ENCODE measurements around the gene KCNG3. TPM values are rescaled to one million over a fixed set of nuclear protein-coding genes. Genes with fewer than 3 reads are reported as not detected.

The KCNG3 gene
- total RNA-seq, 2 donors from 2014 or later = 0.84 to 1.5 TPM

GRCh38 chr2:42425697-42426096 is 68.1 kb downstream of the KCNG3 start:
- no peak overlapping the region for H3K4me3 ChIP-seq (ENCODE audit: low read length)
- H3K9me3 Mint-ChIP-seq = no peaks in the 10 kb centered on the region
- H3K9ac ChIP-seq (ENCODE audit: extremely low read depth, low read length, poor library complexity, severe bottlenecking) = no peak overlapping the region
- DNase-seq = no peak
- no peaks in the 10 kb centered on the region for H3K4me1 ChIP-seq (ENCODE audit: control insufficient read depth, insufficient read depth, low read length)
- H3K36me3 Mint-ChIP-seq (ENCODE audit: low read depth) = no peaks in the 10 kb centered on the region
- H3K27ac Mint-ChIP-seq = no peak overlapping the region
- H3K27ac ChIP-seq (ENCODE audit: low read depth, low read length) = no peak overlapping the region
- no peaks in the 10 kb centered on the region for H3K4me1 Mint-ChIP-seq
- WGBS, 2 experiments (ENCODE audit: insufficient coverage in 1 of 2, insufficient read length in 1 of 2) = 67 to 80% methylated on average over 2 to 3 of the region's 3 CpGs
- no peaks in the 10 kb centered on the region for H3K36me3 ChIP-seq (ENCODE audit: control insufficient read depth, insufficient read depth, low read length)
- no peaks in the 10 kb centered on the region for H3K27me3 Mint-ChIP-seq (ENCODE audit: insufficient read depth)
- H3K4me3 Mint-ChIP-seq = no peak overlapping the region
- TF ChIP-seq CTCF (conservative IDR thresholded peaks at IDR 0.05) = no peak
- H3K27me3 ChIP-seq (ENCODE audit: control insufficient read depth, insufficient read depth, low read length, poor library complexity, severe bottlenecking) = no peaks in the 10 kb centered on the region
- no peaks in the 10 kb centered on the region for H3K9me3 ChIP-seq (ENCODE audit: control insufficient read depth, low read length)

- H3K27ac Mint-ChIP-seq = no peak overlapping the region
- Histone ChIP-seq H3K4me3 (ENCODE audit: low read length) (no peak overlapping the region), H3K9ac (ENCODE audit: extremely low read depth, low read length, poor library complexity, severe bottlenecking) (no peak overlapping the region), H3K27ac (ENCODE audit: low read depth, low read length) (no peak overlapping the region), H3K36me3 (ENCODE audit: control insufficient read depth, insufficient read depth, low read length) (no peaks in the 10 kb centered on the region), H3K27me3 (ENCODE audit: control insufficient read depth, insufficient read depth, low read length, poor library complexity, severe bottlenecking) (no peaks in the 10 kb centered on the region), H3K9me3 (ENCODE audit: control insufficient read depth, low read length) (no peaks in the 10 kb centered on the region), H3K4me1 (ENCODE audit: control insufficient read depth, insufficient read depth, low read length) (no peaks in the 10 kb centered on the region)
- H3K9me3 Mint-ChIP-seq = no peaks in the 10 kb centered on the region
- no peak for DNase-seq
- 91 to 95% methylated on average over 3 to 4 of the region's 4 CpGs for WGBS, 2 experiments (ENCODE audit: insufficient coverage in 1 of 2, insufficient read length in 1 of 2)
- no peaks in the 10 kb centered on the region for H3K27me3 Mint-ChIP-seq (ENCODE audit: insufficient read depth)
- no peaks in the 10 kb centered on the region for H3K36me3 Mint-ChIP-seq (ENCODE audit: low read depth)
- H3K4me3 Mint-ChIP-seq = no peak overlapping the region
- H3K4me1 Mint-ChIP-seq = peaks cover 3% of the 10 kb centered on the region
- TF ChIP-seq CTCF (conservative IDR thresholded peaks at IDR 0.05) = no peak
These were observed 69.7 kb downstream of the KCNG3 start for GRCh38 chr2:42424033-42424432.

- H3K27ac ChIP-seq (ENCODE audit: low read depth, low read length) = no peak overlapping the region
- H3K4me1 ChIP-seq (ENCODE audit: control insufficient read depth, insufficient read depth, low read length) = no peaks in the 10 kb centered on the region
- no peak for TF ChIP-seq CTCF (conservative IDR thresholded peaks at IDR 0.05)
- Mint-ChIP-seq H3K4me3 (no peak overlapping the region), H3K27ac (no peak overlapping the region), H3K9me3 (no peaks in the 10 kb centered on the region), H3K4me1 (peaks cover 3% of the 10 kb centered on the region), H3K36me3 (ENCODE audit: low read depth) (no peaks in the 10 kb centered on the region), H3K27me3 (ENCODE audit: insufficient read depth) (no peaks in the 10 kb centered on the region)
- no peaks in the 10 kb centered on the region for H3K36me3 ChIP-seq (ENCODE audit: control insufficient read depth, insufficient read depth, low read length)
- H3K9me3 ChIP-seq (ENCODE audit: control insufficient read depth, low read length) = no peaks in the 10 kb centered on the region
- H3K4me3 ChIP-seq (ENCODE audit: low read length) = no peak overlapping the region
- H3K9ac ChIP-seq (ENCODE audit: extremely low read depth, low read length, poor library complexity, severe bottlenecking) = no peak overlapping the region
- H3K27me3 ChIP-seq (ENCODE audit: control insufficient read depth, insufficient read depth, low read length, poor library complexity, severe bottlenecking) = no peaks in the 10 kb centered on the region
- DNase-seq = no peak
- 88 to 94% methylated on average over 3 of the region's 3 CpGs for WGBS, 2 experiments (ENCODE audit: insufficient coverage in 1 of 2, insufficient read length in 1 of 2)
These were observed 72.1 kb downstream of the KCNG3 start for GRCh38 chr2:42421601-42422239.

All from endodermal cell (in vitro differentiated cells).